Measurements from ENCODE around the gene PARD3.

GRCh38 chr10:34370126-34370525 lies 445.0 kb downstream of the PARD3 start:
- TF ChIP-seq JUN (IDR thresholded peaks at IDR 0.05) (no peak), CTCF (IDR thresholded peaks at IDR 0.05) (no peak), SMC3 (IDR thresholded peaks at IDR 0.05) (no peak), EP300 (IDR thresholded peaks at IDR 0.05) (no peak), ZSCAN20 (CRISPR knock-in tag; IDR thresholded peaks at IDR 0.05) (no peak), MAZ (IDR thresholded peaks at IDR 0.05; ENCODE audit: borderline replicate concordance, low read depth, low read length) (no peak), BCL3 (IDR thresholded peaks at IDR 0.05) (no peak), ESRRA (IDR thresholded peaks at IDR 0.05; ENCODE audit: borderline replicate concordance, low read length) (no peak), KDM5A (IDR thresholded peaks at IDR 0.05) (no peak), POLR2A (IDR thresholded peaks at IDR 0.05; ENCODE audit: low read length) (no peak), MYC (IDR thresholded peaks at IDR 0.05; ENCODE audit: borderline replicate concordance, low read length) (no peak), POLR2AphosphoS2 (conservative IDR thresholded peaks at IDR 0.05; ENCODE audit: low read length) (no peak), HOXB13 (CRISPR knock-in tag; IDR thresholded peaks at IDR 0.05; ENCODE audit: low read depth) (no peak)

Data from A549 (cell line).